ENCODE data around the gene MOGAT1.

DNA sequence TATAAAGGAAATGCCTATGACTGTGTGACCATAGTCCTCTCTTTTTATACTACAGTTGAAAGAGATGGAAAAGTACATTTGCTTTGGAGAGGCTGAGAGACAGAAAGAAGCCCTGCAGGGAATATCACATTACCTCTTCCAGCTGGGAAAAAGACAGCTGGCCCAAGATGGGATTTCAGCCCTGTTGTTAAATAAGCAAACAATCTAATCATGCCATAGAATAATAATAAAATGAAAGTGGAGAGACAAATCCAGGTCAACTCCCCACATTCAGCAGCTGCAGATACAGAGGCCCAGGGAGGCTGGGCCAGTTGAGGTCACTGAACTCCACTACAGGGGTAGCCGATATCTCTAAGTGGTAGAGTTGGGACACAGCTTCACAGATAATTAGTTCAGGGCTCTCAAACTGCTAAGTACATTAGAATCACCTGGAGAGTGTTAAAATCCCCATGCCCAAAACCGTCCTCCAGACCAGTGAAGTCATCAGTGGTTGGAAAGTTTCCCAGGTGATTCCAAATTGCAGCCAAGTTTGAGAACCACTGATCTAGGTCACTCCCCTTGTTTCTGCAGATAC is 81.9 kb downstream of the MOGAT1 start:
- TF ChIP-seq, protein P1, sequence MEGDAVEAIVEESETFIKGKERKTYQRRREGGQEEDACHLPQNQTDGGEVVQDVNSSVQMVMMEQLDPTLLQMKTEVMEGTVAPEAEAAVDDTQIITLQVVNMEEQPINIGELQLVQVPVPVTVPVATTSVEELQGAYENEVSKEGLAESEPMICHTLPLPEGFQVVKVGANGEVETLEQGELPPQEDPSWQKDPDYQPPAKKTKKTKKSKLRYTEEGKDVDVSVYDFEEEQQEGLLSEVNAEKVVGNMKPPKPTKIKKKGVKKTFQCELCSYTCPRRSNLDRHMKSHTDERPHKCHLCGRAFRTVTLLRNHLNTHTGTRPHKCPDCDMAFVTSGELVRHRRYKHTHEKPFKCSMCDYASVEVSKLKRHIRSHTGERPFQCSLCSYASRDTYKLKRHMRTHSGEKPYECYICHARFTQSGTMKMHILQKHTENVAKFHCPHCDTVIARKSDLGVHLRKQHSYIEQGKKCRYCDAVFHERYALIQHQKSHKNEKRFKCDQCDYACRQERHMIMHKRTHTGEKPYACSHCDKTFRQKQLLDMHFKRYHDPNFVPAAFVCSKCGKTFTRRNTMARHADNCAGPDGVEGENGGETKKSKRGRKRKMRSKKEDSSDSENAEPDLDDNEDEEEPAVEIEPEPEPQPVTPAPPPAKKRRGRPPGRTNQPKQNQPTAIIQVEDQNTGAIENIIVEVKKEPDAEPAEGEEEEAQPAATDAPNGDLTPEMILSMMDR (IDR thresholded peaks at IDR 0.05) = no peak
- no peak for TF ChIP-seq POLR2A (IDR thresholded peaks at IDR 0.05)

All from lower leg skin (tissue), 3 donors.